Fibroblast of upper back skin (primary cell): ENCODE measurements around the gene PPARA.

Experiments
- DNase-seq: peaks from one replicate; pipeline ENCODE4 v3.0.0-alpha.2; 2013

Gene PPARA

GRCh38 chr22:46150034-46150654 is at the start of gene PPARA:
Gene PPARA (plus strand): TSS chr22:46150526. CDS start chr22:46198384, 47,858 bp downstream.
- peak; percentile 72 for DNase-seq

GRCh38 chr22:46102159-46102558 is 48.2 kb upstream of the PPARA start:
- DNase-seq = no peak

GRCh38 chr22:46102752-46103151 is 47.6 kb upstream of the PPARA start:
- no peak for DNase-seq

GRCh38 chr22:46103181-46103580 is 47.1 kb upstream of the PPARA start:
- no peak for DNase-seq

GRCh38 chr22:46103664-46104063 is 46.7 kb upstream of the PPARA start:
- no peak for DNase-seq

GRCh38 chr22:46104170-46104880 is 46.0 kb upstream of the PPARA start:
- DNase-seq = no peak

GRCh38 chr22:46104881-46105493 is 45.3 kb upstream of the PPARA start:
- DNase-seq = no peak

GRCh38 chr22:46105494-46106278 is 44.6 kb upstream of the PPARA start:
- peak; percentile 84 for DNase-seq

- no peak for DNase-seq
Observed at GRCh38 chr22:46106279-46107022, 43.9 kb upstream of the PPARA start.

GRCh38 chr22:46107089-46107664 is 43.1 kb upstream of the PPARA start:
- no peak for DNase-seq

GRCh38 chr22:46107753-46108563 is 42.4 kb upstream of the PPARA start:
- no peak for DNase-seq

GRCh38 chr22:46108564-46109473 is 41.5 kb upstream of the PPARA start:
- DNase-seq = peak; percentile 33

- no peak for DNase-seq
Observed at GRCh38 chr22:46109474-46110003, 40.8 kb upstream of the PPARA start.

GRCh38 chr22:46110215-46110614 is 40.1 kb upstream of the PPARA start:
- DNase-seq = peak; percentile 28

- no peak for DNase-seq
Observed at GRCh38 chr22:46111645-46112306, 38.5 kb upstream of the PPARA start.

GRCh38 chr22:46112405-46112804 is 37.9 kb upstream of the PPARA start:
- no peak for DNase-seq

- no peak for DNase-seq
Observed at GRCh38 chr22:46113110-46113909, 37.0 kb upstream of the PPARA start.

GRCh38 chr22:46113910-46114517 is 36.3 kb upstream of the PPARA start:
- no peak for DNase-seq
